ENCODE data around the gene NFIA.

The NFIA gene

GRCh38 chr1:61097317-61097716, 15.0 kb downstream of the NFIA start:
- DNase-seq (ENCODE audit: extremely low read depth, low read depth): no peak

DNA sequence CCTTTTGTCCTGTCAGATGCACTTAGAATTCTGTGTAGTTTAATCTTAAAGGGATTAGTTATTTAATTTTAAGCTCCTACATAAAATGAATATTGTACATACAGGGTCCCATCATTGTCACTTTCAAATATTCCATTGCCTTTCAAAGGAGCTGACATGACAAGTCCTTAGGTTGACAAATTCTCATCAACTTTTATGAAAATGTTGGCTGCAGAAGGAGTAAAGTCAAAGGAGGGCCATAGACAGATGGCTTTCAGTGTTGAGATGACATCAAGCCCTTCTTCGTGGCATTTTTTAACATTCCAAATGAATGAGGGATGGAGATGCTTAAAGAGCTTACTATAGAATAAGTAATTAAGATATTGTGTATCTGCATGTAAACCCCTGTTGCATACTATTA, 15.4 kb downstream of the NFIA start:
- DNase-seq (ENCODE audit: extremely low read depth, low read depth): no peak
- H3K4me3 ChIP-seq (replicated peaks; ENCODE audit: low read depth, low read length): no peak overlapping the region
- TF ChIP-seq CTCF (IDR thresholded peaks at IDR 0.05; ENCODE audit: low read depth, low read length, missing control alignments): no peak

More at GRCh38 chr1:61097317-61097716, 15.0 kb downstream of the NFIA start:
- TF ChIP-seq CTCF (IDR thresholded peaks at IDR 0.05; ENCODE audit: low read depth, low read length, missing control alignments): no peak
- no peak overlapping the region for H3K4me3 ChIP-seq (replicated peaks; ENCODE audit: low read depth, low read length)

- DNase-seq (ENCODE audit: extremely low read depth, low read depth): no peak
- TF ChIP-seq CTCF (IDR thresholded peaks at IDR 0.05; ENCODE audit: low read depth, low read length, missing control alignments): no peak
- no peak overlapping the region for H3K4me3 ChIP-seq (replicated peaks; ENCODE audit: low read depth, low read length)
These were observed 16.0 kb downstream of the NFIA start for GRCh38 chr1:61098333-61098732.

- DNase-seq (ENCODE audit: extremely low read depth, low read depth): no peak
- no peak for TF ChIP-seq CTCF (IDR thresholded peaks at IDR 0.05; ENCODE audit: low read depth, low read length, missing control alignments)
These were observed 16.6 kb downstream of the NFIA start for GRCh38 chr1:61098906-61099437.

DNA sequence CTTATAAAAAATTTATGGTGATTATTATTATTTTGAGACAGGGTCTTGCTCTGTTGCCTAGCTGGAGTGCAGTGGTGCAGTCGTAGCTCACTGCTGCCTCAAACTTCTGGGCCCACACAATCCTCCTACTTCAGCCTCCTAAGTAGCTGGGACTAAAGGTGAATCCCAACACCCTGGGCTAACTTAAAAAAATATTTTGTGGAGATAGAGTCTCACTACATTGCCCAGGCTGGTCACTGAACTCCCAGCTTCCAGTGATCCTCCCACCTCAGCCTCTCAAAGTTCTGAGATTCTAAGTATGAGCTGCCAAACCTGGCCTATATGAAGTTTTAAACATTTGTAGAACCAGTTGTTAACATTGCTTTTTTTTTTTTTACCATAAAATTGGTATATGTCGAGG, 18.2 kb downstream of the NFIA start:
- no peak for DNase-seq (ENCODE audit: extremely low read depth, low read depth)
- TF ChIP-seq CTCF (IDR thresholded peaks at IDR 0.05; ENCODE audit: low read depth, low read length, missing control alignments): no peak
- H3K4me3 ChIP-seq (replicated peaks; ENCODE audit: low read depth, low read length): no peak overlapping the region

More at GRCh38 chr1:61098906-61099437, 16.6 kb downstream of the NFIA start:
- no peak overlapping the region for H3K4me3 ChIP-seq (replicated peaks; ENCODE audit: low read depth, low read length)

DNA sequence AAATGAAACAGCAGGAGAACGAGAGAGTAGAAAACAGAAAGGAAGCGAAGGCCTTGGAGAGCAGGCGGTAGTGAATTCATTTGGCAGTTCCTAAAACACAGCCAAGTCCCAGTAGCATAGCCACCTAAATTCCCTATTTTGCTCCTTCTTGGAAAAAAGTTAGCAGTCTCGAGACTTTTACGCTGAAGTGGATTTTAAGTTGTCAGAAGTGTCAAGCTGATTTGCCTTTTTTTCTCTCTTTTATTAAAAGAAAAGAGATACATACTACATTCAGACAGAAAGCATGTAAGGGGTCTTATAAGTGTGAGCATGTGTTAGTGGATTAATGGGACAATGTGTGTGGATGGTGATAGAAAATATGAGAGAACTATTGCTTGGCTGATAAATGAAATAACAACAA, 19.2 kb downstream of the NFIA start:
- no peak overlapping the region for H3K4me3 ChIP-seq (replicated peaks; ENCODE audit: low read depth, low read length)
- DNase-seq (ENCODE audit: extremely low read depth, low read depth): no peak
- TF ChIP-seq CTCF (IDR thresholded peaks at IDR 0.05; ENCODE audit: low read depth, low read length, missing control alignments): no peak

GRCh38 chr1:61102041-61102440, 19.7 kb downstream of the NFIA start:
- no peak for TF ChIP-seq CTCF (IDR thresholded peaks at IDR 0.05; ENCODE audit: low read depth, low read length, missing control alignments)
- no peak overlapping the region for H3K4me3 ChIP-seq (replicated peaks; ENCODE audit: low read depth, low read length)
- no peak for DNase-seq (ENCODE audit: extremely low read depth, low read depth)
